Upper lobe of left lung (tissue), 6 donors: ENCODE data around the gene RACGAP1. TPM values are rescaled to one million over a fixed set of nuclear protein-coding genes. Genes with fewer than 3 reads are reported as not detected.
A peak's percentile ranks its signal among the peaks of the same experiment; 100 is the strongest.

Experiments used
- ATAC-seq, 2 donors: fragments of 200-7000 bp; cut with Tn5 transposase; one replicate each; pipeline ENCODE4 v1.9.1; 2022; ENCODE audit warnings: mild to moderate bottlenecking in 2 of 2, moderate library complexity in 2 of 2; ENCODE audit not compliant: low FRiP score in 2 of 2
- DNase-seq, 2 donors: peaks; one replicate each; pipeline ENCODE4 v3.0.0-alpha.2; 2019 to 2020
- H3K27ac ChIP-seq, 4 donors: fragments of 200-600 bp; sonication (generic); one replicate each; pipeline ENCODE4 v1.5.1; 2016 to 2019
- H3K27me3 ChIP-seq, 4 donors: fragments of 200-600 bp; sonication (generic); one replicate each; pipeline ENCODE4 v1.5.1; 2017 to 2019
- H3K36me3 ChIP-seq, 4 donors: fragments of 200-600 bp; sonication (generic); one replicate each; pipeline ENCODE4 v1.5.1; 2016 to 2019
- H3K4me1 ChIP-seq, 4 donors: fragments of 200-600 bp; sonication (generic); one replicate each; pipeline ENCODE4 v1.5.1; 2018 to 2019
- H3K4me3 ChIP-seq, 4 donors: fragments of 200-600 bp; sonication (generic); one replicate each; pipeline ENCODE4 v1.5.1; 2017 to 2019; ENCODE audit warnings: mild to moderate bottlenecking in 2 of 4, moderate library complexity in 1 of 4
- H3K9me3 ChIP-seq, 4 donors: fragments of 200-600 bp; sonication (generic); one replicate each; pipeline ENCODE4 v1.5.1; 2018 to 2019
- EP300 ChIP-seq, 4 donors: sonication (generic); formaldehyde crosslinking; IDR thresholded peaks; one replicate each; pipeline ENCODE4 v1.5.1; 2017; ENCODE audit warnings: antibody characterized with exemption in 4 of 4, control low read depth in 2 of 4
- POLR2A ChIP-seq, 4 donors: fragments of 450-650 bp; IDR thresholded peaks; one replicate each; pipeline ENCODE4 v1.5.1; 2016 to 2017; ENCODE audit warnings: antibody characterized with exemption in 4 of 4, mild to moderate bottlenecking in 2 of 4
- POLR2AphosphoS5 ChIP-seq, 2 donors: sonication (generic); formaldehyde crosslinking; IDR thresholded peaks; one replicate each; pipeline ENCODE4 v1.5.1; 2017; ENCODE audit warnings: antibody characterized with exemption in 2 of 2
- WGBS, 2 donors: methylation state at CpG; one replicate each; pipeline ENCODE4 v1.1.5; 2017 to 2018; 5-methylcytosine and 5-hydroxymethylcytosine counted together
- total RNA-seq, 6 donors: library from RNA; depleted of rRNA in 4 of 6; stranded (reverse); fragments of >200 nt in 4 of 6; gene quantifications; one replicate each; pipeline versions ENCODE4 v1.1.0 to v1.2.1, GENCODE V29; 2016 to 2021
- TF ChIP-seq, protein P1 (sequence below), 6 experiments: fragments of 450-650 bp in 4 of 6; fragments of 200-600 bp in 2 of 6; sonication (generic) in 2 of 6; IDR thresholded peaks; one replicate each; pipeline ENCODE4 v1.5.1; 2016 to 2019; ENCODE audit warnings: antibody characterized with exemption in 6 of 6
- donor health status: DM: no; HTN: no; CAD: no; lungs with moderate emphysema.
- donor health status: DM: no; HTN: yes; CAD: no; lungs with severe emphysema.

Gene RACGAP1
- total RNA-seq, 6 donors from 2014 or later = 10.3 to 22.4 (median 18.4) TPM

- no peaks in the 10 kb centered on the region for H3K9me3 ChIP-seq
- TF ChIP-seq EP300 (IDR thresholded peaks at IDR 0.05) = peak in 1 of 4 donors; percentile 22
- TF ChIP-seq POLR2A (IDR thresholded peaks at IDR 0.05) = no peak
- WGBS, 2 donors = 46 to 51% methylated on average over 6 of the region's 6 CpGs
- peak overlapping the region; percentile 60 to 81 (median 77) for H3K27ac ChIP-seq
- ATAC-seq (peak; percentile 59 to 61), DNase-seq (peak in 1 of 2 donors; percentile 48)
- no peaks in the 10 kb centered on the region for H3K27me3 ChIP-seq
- no peak overlapping the region for H3K4me3 ChIP-seq
- H3K4me1 ChIP-seq = peaks cover 7 to 30% (median 12%) of the 10 kb centered on the region in 4 donors
- H3K36me3 ChIP-seq = peaks cover 0 to 2% (median 0%) of the 10 kb centered on the region in 4 donors
Measured at GRCh38 chr12:50017641-50018040, 7.7 kb downstream of the RACGAP1 start.

DNA sequence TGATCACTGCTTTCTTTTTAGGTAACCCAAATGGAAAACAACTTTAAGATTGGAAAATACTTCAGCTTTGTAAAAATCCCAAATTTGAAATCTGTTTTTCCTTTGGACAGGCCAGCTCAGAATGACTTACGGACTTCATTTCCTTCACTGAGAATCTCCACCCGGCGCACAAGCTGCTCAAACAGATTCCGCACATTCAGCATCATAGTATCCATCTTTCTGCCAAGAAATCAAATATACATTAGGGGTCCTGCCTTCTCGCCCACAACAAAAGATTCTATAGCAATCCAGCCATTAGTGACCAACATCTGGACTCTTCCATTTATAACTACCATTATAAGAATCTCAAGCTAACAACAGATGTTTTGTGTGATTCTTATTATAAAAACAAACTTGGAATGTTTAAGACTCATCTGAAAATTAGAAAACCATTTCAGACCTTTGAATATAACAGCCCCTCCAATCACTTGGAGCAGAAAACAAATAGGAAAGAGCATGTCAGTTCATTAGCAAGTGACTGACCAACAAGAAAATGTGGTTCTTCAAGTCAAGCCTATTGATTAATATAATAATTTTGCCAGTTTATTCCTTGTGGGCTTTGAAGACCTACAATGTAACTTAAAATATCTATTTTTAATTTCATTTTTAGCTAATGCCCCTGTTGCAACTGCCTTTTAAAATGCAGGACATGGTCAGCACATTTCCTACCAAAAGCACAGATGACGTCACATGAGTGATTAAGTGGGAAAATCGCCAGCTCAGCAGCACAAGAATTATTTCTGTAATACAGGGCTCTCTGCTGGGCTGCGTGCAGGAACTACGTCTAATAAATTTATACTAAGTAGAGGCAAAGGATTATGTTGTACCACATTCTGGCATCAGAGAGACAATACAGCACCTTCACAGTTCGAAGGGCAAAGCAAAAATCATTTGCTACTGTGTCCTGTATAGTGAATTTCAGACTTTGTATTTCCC lies 8.5 kb downstream of the RACGAP1 start:
- Histone ChIP-seq H3K36me3 (peaks cover 0 to 2% (median 0%) of the 10 kb centered on the region in 4 donors), H3K27ac (peak overlapping the region; percentile 60 to 81 (median 77)), H3K27me3 (no peaks in the 10 kb centered on the region), H3K4me1 (peaks cover 7 to 30% (median 12%) of the 10 kb centered on the region in 4 donors), H3K9me3 (no peaks in the 10 kb centered on the region), H3K4me3 (no peak overlapping the region)
- 58 to 63% methylated on average over 10 of the region's 10 CpGs for WGBS, 2 donors
- peak in 1 of 4 donors; percentile 33 for TF ChIP-seq POLR2A (IDR thresholded peaks at IDR 0.05)
- TF ChIP-seq EP300 (IDR thresholded peaks at IDR 0.05) = no peak
- DNase-seq (peak in 1 of 2 donors; percentile 76), ATAC-seq (peak in 1 of 2 donors; percentile 92)

DNA sequence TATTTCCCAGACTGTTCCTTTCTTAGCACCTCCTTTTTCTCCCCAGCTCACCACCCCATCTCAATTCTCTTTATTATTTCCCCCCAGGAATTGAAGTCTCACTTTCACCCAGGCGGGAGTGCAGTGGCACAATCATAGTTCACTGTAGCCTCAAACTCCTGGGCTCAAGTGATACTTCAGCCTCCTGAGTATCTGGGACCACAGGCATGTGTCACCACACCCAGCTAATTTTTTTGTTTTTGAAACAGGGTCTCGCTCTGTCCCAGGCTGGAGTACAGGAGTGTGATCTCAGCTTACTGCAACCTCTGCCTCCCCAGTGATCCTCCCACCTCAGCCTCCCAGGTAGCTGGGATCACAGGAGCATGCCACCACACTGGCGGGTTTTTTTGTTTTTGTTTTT lies 11.0 kb downstream of the RACGAP1 start:
- Histone ChIP-seq H3K27me3 (no peaks in the 10 kb centered on the region), H3K4me3 (no peak overlapping the region), H3K27ac (no peak overlapping the region), H3K9me3 (no peaks in the 10 kb centered on the region), H3K4me1 (peaks cover 7 to 30% (median 12%) of the 10 kb centered on the region in 4 donors), H3K36me3 (peaks cover 0 to 2% (median 0%) of the 10 kb centered on the region in 4 donors)
- WGBS, 2 donors = 82 to 89% methylated on average over 3 of the region's 3 CpGs
- TF ChIP-seq EP300 (IDR thresholded peaks at IDR 0.05) = no peak
- peak in 1 of 2 donors; percentile 37 for ATAC-seq
- peak in 1 of 2 donors; percentile 52 for DNase-seq

GRCh38 chr12:50013361-50014147 lies 11.7 kb downstream of the RACGAP1 start:
- Histone ChIP-seq H3K27me3 (no peaks in the 10 kb centered on the region), H3K27ac (peak overlapping the region in 1 of 4 donors; percentile 30), H3K4me1 (peaks cover 4 to 29% (median 12%) of the 10 kb centered on the region in 4 donors), H3K4me3 (no peak overlapping the region), H3K9me3 (no peaks in the 10 kb centered on the region), H3K36me3 (peaks cover 0 to 2% (median 0%) of the 10 kb centered on the region in 4 donors)
- TF ChIP-seq, protein P1, sequence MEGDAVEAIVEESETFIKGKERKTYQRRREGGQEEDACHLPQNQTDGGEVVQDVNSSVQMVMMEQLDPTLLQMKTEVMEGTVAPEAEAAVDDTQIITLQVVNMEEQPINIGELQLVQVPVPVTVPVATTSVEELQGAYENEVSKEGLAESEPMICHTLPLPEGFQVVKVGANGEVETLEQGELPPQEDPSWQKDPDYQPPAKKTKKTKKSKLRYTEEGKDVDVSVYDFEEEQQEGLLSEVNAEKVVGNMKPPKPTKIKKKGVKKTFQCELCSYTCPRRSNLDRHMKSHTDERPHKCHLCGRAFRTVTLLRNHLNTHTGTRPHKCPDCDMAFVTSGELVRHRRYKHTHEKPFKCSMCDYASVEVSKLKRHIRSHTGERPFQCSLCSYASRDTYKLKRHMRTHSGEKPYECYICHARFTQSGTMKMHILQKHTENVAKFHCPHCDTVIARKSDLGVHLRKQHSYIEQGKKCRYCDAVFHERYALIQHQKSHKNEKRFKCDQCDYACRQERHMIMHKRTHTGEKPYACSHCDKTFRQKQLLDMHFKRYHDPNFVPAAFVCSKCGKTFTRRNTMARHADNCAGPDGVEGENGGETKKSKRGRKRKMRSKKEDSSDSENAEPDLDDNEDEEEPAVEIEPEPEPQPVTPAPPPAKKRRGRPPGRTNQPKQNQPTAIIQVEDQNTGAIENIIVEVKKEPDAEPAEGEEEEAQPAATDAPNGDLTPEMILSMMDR (IDR thresholded peaks at IDR 0.05) = no peak
- TF ChIP-seq POLR2AphosphoS5 (IDR thresholded peaks at IDR 0.05) (no peak), EP300 (IDR thresholded peaks at IDR 0.05) (no peak), POLR2A (IDR thresholded peaks at IDR 0.05) (no peak)
- DNase-seq = no peak
- ATAC-seq = no peak
- WGBS, 2 donors = 88 to 97% methylated on average over 2 of the region's 2 CpGs

DNA sequence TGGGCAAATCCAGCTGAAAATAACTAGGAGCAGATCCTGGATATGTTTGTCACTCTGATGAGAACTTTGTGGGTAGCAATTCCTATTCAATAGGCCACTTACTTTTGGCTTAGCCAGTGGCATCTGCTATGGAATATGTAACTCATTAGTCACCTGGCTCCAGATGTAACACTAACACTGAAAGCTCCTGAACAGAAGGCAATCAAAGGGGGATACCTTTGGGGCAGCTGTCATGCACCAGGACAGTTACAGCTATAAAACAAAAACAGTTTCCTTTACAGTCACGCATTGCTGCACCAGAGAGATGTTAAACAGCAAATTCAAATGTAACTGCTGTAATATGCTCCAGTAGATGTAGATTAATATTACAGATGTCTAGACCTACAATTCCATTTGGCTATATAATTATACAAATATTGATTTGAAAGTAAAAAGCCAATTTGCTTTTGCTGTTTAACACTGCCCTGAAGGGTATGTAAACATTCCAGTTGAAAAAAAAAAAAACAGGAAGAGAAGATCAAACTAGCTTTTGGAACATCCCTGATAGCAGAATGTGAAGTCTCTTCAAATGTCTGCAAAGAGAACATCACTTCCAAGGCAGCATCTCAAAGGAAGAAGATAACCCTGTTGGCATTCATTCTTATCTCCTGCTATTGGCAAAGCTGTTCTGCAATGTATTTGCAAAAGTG lies 18.4 kb downstream of the RACGAP1 start:
- H3K27me3 ChIP-seq = no peaks in the 10 kb centered on the region
- peaks cover 0 to 11% (median 0%) of the 10 kb centered on the region in 4 donors for H3K4me1 ChIP-seq
- peaks cover 0 to 13% (median 1%) of the 10 kb centered on the region in 4 donors for H3K36me3 ChIP-seq
- ATAC-seq = no peak
- no peak overlapping the region for H3K4me3 ChIP-seq
- H3K27ac ChIP-seq = no peak overlapping the region
- no peak for DNase-seq
- 73 to 83% methylated on average over 1 of the region's 1 CpG for WGBS, 2 donors
- no peaks in the 10 kb centered on the region for H3K9me3 ChIP-seq
- TF ChIP-seq POLR2AphosphoS5 (IDR thresholded peaks at IDR 0.05) (no peak), POLR2A (IDR thresholded peaks at IDR 0.05) (no peak), EP300 (IDR thresholded peaks at IDR 0.05) (no peak)
- TF ChIP-seq, protein P1 (IDR thresholded peaks at IDR 0.05) = no peak
